DND-41 (cell line): Measurements from ENCODE around the gene PPP4R2.

Source experiments
- ATAC-seq: fragments of 200-7000 bp; cut with Tn5 transposase; 3 replicates; pipeline ENCODE4 v1.9.1; 2021; ENCODE audit warnings: low read depth; ENCODE audit not compliant: insufficient read depth
- DNase-seq: peaks from one replicate; pipeline ENCODE4 v3.0.0-alpha.2; 2020
- H2AFZ ChIP-seq: 2 replicates; pipeline ENCODE4 v1.6.0; 2012; ENCODE audit warnings: low read depth, low read length
- H3K27ac ChIP-seq: 2 replicates; pipeline ENCODE4 v1.5.1; 2012; ENCODE audit warnings: low read length, inconsistent platforms
- H3K27me3 ChIP-seq: fragments of 200-600 bp; sonication (generic); 2 replicates; pipeline ENCODE4 v1.6.0; 2012; ENCODE audit warnings: low read length, mild to moderate bottlenecking, inconsistent platforms; ENCODE audit not compliant: insufficient read depth, poor library complexity
- H3K36me3 ChIP-seq: 2 replicates; pipeline ENCODE4 v1.5.1; 2012; ENCODE audit warnings: low read length, inconsistent platforms; ENCODE audit not compliant: insufficient read depth
- H3K4me1 ChIP-seq: 2 replicates; pipeline ENCODE4 v1.5.1; 2012; ENCODE audit warnings: mild to moderate bottlenecking, low read length; ENCODE audit not compliant: insufficient read depth
- H3K4me2 ChIP-seq: 2 replicates; pipeline ENCODE4 v1.6.0; 2012; ENCODE audit warnings: mild to moderate bottlenecking, moderate library complexity, low read length, inconsistent platforms; ENCODE audit not compliant: insufficient read depth
- H3K4me3 ChIP-seq, 2 experiments: fragments of 200-600 bp in 1 of 2; shearing (Covaris generic) in 1 of 2; 2 replicates each; pipeline ENCODE4 v1.5.1; 2012 to 2016; ENCODE audit warnings: inconsistent platforms in 2 of 2, low read length in 2 of 2, mild to moderate bottlenecking in 2 of 2, low read depth in 1 of 2, moderate library complexity in 1 of 2
- H3K79me2 ChIP-seq: 2 replicates; pipeline ENCODE4 v1.6.0; 2012; ENCODE audit warnings: low read length, inconsistent platforms; ENCODE audit not compliant: insufficient read depth
- H3K9ac ChIP-seq: 2 replicates; pipeline ENCODE4 v1.6.0; 2012; ENCODE audit warnings: low read depth, mild to moderate bottlenecking, inconsistent platforms, low read length, moderate library complexity
- H3K9me3 ChIP-seq: 2 replicates; pipeline ENCODE4 v1.5.1; 2012; ENCODE audit warnings: low read length, moderate library complexity, mild to moderate bottlenecking, inconsistent platforms; ENCODE audit not compliant: insufficient read depth, severe bottlenecking
- H4K20me1 ChIP-seq: 2 replicates; pipeline ENCODE4 v1.6.0; 2012; ENCODE audit warnings: low read length; ENCODE audit not compliant: insufficient read depth
- EZH2 ChIP-seq: IDR thresholded peaks from 3 replicates; pipeline ENCODE4 v1.6.1; 2012; ENCODE audit warnings: borderline replicate concordance, low read depth, mild to moderate bottlenecking, moderate library complexity, low read length, inconsistent platforms; ENCODE audit not compliant: severe bottlenecking
- TF ChIP-seq, protein P1 (sequence below): IDR thresholded peaks from 2 replicates; pipeline ENCODE4 v1.5.1; 2012; ENCODE audit warnings: borderline replicate concordance, low read length, moderate library complexity, mild to moderate bottlenecking; ENCODE audit not compliant: poor library complexity, severe bottlenecking; ENCODE audit errors: extremely low read depth

Gene PPP4R2

DNA sequence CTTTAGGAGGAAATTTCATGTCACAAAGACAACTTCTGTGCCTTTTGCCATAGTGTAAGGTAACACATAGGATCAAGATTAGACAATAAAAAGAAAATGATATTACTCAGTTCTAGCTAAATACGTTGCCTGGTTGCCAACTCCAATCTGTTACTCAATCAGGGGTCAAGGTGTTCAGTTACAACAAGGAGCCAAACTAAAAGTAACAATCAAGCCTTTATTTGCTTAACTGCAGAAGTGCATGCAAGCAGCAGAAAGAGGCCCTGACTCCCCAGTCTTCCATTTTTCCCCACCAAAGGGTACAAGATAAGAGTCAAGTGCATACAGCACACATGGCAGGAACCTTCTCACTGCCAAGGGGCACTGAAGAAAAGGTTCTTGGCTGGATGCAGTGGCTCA, 28.3 kb upstream of the PPP4R2 start:
- Histone ChIP-seq H3K9ac (no peak overlapping the region), H3K79me2 (no peaks in the 10 kb centered on the region), H4K20me1 (no peaks in the 10 kb centered on the region; the same call in 1 of the 2 replicates), H3K9me3 (no peaks in the 10 kb centered on the region), H3K4me1 (no peaks in the 10 kb centered on the region), H3K4me2 (no peak overlapping the region), H3K36me3 (peaks cover 78% of the 10 kb centered on the region), H3K27me3 (no peaks in the 10 kb centered on the region), H2AFZ (no peak overlapping the region), H3K4me3 (no peak overlapping the region), H3K27ac (no peak overlapping the region)
- ATAC-seq (no peak), DNase-seq (no peak)
- TF ChIP-seq EZH2, result no peak
- TF ChIP-seq, protein P1, sequence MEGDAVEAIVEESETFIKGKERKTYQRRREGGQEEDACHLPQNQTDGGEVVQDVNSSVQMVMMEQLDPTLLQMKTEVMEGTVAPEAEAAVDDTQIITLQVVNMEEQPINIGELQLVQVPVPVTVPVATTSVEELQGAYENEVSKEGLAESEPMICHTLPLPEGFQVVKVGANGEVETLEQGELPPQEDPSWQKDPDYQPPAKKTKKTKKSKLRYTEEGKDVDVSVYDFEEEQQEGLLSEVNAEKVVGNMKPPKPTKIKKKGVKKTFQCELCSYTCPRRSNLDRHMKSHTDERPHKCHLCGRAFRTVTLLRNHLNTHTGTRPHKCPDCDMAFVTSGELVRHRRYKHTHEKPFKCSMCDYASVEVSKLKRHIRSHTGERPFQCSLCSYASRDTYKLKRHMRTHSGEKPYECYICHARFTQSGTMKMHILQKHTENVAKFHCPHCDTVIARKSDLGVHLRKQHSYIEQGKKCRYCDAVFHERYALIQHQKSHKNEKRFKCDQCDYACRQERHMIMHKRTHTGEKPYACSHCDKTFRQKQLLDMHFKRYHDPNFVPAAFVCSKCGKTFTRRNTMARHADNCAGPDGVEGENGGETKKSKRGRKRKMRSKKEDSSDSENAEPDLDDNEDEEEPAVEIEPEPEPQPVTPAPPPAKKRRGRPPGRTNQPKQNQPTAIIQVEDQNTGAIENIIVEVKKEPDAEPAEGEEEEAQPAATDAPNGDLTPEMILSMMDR, result no peak

DNA sequence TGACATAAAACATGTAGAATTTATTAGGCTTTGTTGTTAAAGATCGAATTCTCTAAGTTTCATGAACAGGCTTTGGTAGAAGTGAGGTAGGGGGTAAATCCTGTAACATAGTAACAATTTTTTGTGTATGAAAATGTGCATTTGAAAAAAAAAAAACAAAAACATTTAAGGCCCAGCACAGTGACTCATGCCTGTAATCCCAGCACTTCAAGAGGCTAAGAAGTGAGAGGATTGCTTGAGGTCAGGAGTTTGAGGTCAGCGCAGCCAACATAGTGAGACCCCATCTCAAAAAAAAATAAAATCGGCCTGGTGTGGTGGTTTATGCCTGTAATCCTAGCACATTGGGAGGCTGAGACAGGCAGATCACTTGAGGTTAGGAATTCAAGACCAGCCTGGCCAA, 26.8 kb upstream of the PPP4R2 start:
- ATAC-seq (no peak), DNase-seq (no peak)
- no peak overlapping the region for H3K27ac ChIP-seq
- H3K4me2 ChIP-seq, result no peak overlapping the region
- H3K9ac ChIP-seq, result no peak overlapping the region
- H3K36me3 ChIP-seq, result peaks cover 83% of the 10 kb centered on the region
- no peaks in the 10 kb centered on the region for H3K79me2 ChIP-seq
- H4K20me1 ChIP-seq, result no peaks in the 10 kb centered on the region; the same call in 1 of the 2 replicates
- H2AFZ ChIP-seq, result no peak overlapping the region
- TF ChIP-seq EZH2, result no peak
- TF ChIP-seq, protein P1, result no peak
- H3K4me1 ChIP-seq, result no peaks in the 10 kb centered on the region
- no peaks in the 10 kb centered on the region for H3K9me3 ChIP-seq
- H3K4me3 ChIP-seq, result no peak overlapping the region
- H3K27me3 ChIP-seq, result no peaks in the 10 kb centered on the region

DNA sequence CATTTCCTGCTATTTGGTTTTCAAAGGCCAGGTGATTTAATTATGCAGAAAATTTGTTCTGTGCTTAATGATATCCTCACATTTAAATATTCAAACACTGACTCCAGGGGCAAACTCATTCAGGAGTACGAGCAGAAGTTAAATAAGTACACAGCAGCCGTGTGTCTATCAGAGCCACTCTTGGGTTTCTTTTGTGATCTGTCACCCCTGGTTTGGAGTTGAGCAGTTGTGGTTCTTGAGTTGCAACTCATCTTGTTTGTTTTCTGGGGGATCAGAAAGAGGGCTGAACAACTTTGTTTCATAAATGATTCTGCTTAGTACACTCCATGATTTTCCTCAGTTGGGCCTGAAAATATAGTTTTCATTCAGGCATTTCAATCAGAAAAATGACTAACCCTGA, 25.7 kb upstream of the PPP4R2 start:
- Histone ChIP-seq H3K36me3 (peaks cover 84% of the 10 kb centered on the region), H3K9me3 (no peaks in the 10 kb centered on the region), H3K4me3 (no peak overlapping the region), H3K27me3 (no peaks in the 10 kb centered on the region), H3K27ac (no peak overlapping the region), H3K79me2 (no peaks in the 10 kb centered on the region), H4K20me1 (no peaks in the 10 kb centered on the region; the same call in 1 of the 2 replicates), H3K9ac (no peak overlapping the region), H3K4me2 (no peak overlapping the region), H2AFZ (no peak overlapping the region), H3K4me1 (no peaks in the 10 kb centered on the region)
- TF ChIP-seq, protein P1, result no peak
- no peak for TF ChIP-seq EZH2
- DNase-seq (no peak), ATAC-seq (no peak)

DNA sequence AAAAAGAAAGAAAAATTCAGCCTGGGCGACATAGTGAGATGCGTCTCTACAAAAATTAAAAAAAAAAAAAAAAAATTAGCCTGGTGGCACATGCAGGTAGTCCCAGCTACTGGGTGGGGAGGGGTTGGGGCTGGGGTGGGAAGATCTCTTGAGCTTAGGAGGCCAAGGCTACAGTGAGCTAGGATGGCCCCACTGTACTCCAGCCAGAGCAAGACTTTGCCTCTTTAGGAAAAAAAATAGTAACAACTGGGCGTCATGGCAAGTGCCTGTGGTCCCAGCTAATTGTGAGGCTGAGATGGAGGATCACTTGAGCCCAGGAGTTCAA, 23.9 kb upstream of the PPP4R2 start:
- no peak for ATAC-seq
- no peak overlapping the region for H2AFZ ChIP-seq
- H3K27me3 ChIP-seq, result no peaks in the 10 kb centered on the region
- no peak overlapping the region for H3K4me2 ChIP-seq
- peaks cover 84% of the 10 kb centered on the region for H3K36me3 ChIP-seq
- H4K20me1 ChIP-seq, result no peaks in the 10 kb centered on the region; the same call in 1 of the 2 replicates
- H3K4me3 ChIP-seq, result no peak overlapping the region
- no peaks in the 10 kb centered on the region for H3K4me1 ChIP-seq
- no peak overlapping the region for H3K27ac ChIP-seq
- H3K9ac ChIP-seq, result no peak overlapping the region
- no peaks in the 10 kb centered on the region for H3K9me3 ChIP-seq
- no peak for TF ChIP-seq EZH2
- TF ChIP-seq, protein P1, result no peak
- H3K79me2 ChIP-seq, result no peaks in the 10 kb centered on the region
- no peak for DNase-seq
